Measurements from ENCODE around the gene CLDN9. TPM values are rescaled to one million over a fixed set of nuclear protein-coding genes. Genes with fewer than 3 reads are reported as not detected.

The CLDN9 gene
- total RNA-seq, 4 donors from 2014 or later, result not detected

- peaks cover 19% of the 10 kb centered on the region for H3K36me3 ChIP-seq
- peak overlapping the region; percentile 31 for H3K4me3 ChIP-seq
- DNase-seq (ENCODE audit: low spot score in 2 of 2), result no peak
- peaks cover 45% of the 10 kb centered on the region for H3K4me1 ChIP-seq
- no peak overlapping the region for H3K27ac ChIP-seq
- 31% methylated on average over 13 of the region's 59 CpGs for WGBS
- H3K9me3 ChIP-seq, result no peaks in the 10 kb centered on the region
- TF ChIP-seq POLR2AphosphoS5 (IDR thresholded peaks at IDR 0.05) (no peak), CTCF (IDR thresholded peaks at IDR 0.05) (no peak), POLR2A (IDR thresholded peaks at IDR 0.05) (no peak), EP300 (IDR thresholded peaks at IDR 0.05) (no peak)
- H3K27me3 ChIP-seq, result peaks cover 36% of the 10 kb centered on the region
Measured at GRCh38 chr16:3029491-3030221, 16.9 kb downstream of the CLDN9 start.

GRCh38 chr16:3030222-3031212 lies 17.8 kb downstream of the CLDN9 start:
- TF ChIP-seq CTCF (IDR thresholded peaks at IDR 0.05) (no peak), EP300 (IDR thresholded peaks at IDR 0.05) (no peak), POLR2A (IDR thresholded peaks at IDR 0.05) (no peak), POLR2AphosphoS5 (IDR thresholded peaks at IDR 0.05) (no peak)
- Histone ChIP-seq H3K4me1 (peaks cover 42% of the 10 kb centered on the region), H3K9me3 (no peaks in the 10 kb centered on the region), H3K4me3 (no peak overlapping the region), H3K27me3 (peaks cover 44% of the 10 kb centered on the region), H3K36me3 (peaks cover 19% of the 10 kb centered on the region), H3K27ac (no peak overlapping the region)
- 87% methylated on average over 26 of the region's 33 CpGs for WGBS
- DNase-seq (ENCODE audit: low spot score in 2 of 2), result no peak

GRCh38 chr16:3032624-3033023 lies 19.9 kb downstream of the CLDN9 start:
- no peak for DNase-seq (ENCODE audit: low spot score in 2 of 2)
- Histone ChIP-seq H3K36me3 (no peaks in the 10 kb centered on the region), H3K27ac (no peak overlapping the region), H3K27me3 (peaks cover 65% of the 10 kb centered on the region), H3K9me3 (no peaks in the 10 kb centered on the region), H3K4me1 (peaks cover 57% of the 10 kb centered on the region), H3K4me3 (no peak overlapping the region)
- TF ChIP-seq POLR2AphosphoS5 (IDR thresholded peaks at IDR 0.05), result no peak
- no peak for TF ChIP-seq EP300 (IDR thresholded peaks at IDR 0.05)
- no peak for TF ChIP-seq CTCF (IDR thresholded peaks at IDR 0.05)
- no peak for TF ChIP-seq POLR2A (IDR thresholded peaks at IDR 0.05)
- 43% methylated on average over 7 of the region's 7 CpGs for WGBS

GRCh38 chr16:3035289-3035971 lies 22.7 kb downstream of the CLDN9 start:
- Histone ChIP-seq H3K36me3 (no peaks in the 10 kb centered on the region), H3K4me1 (peaks cover 42% of the 10 kb centered on the region), H3K27ac (peak overlapping the region; percentile 77), H3K9me3 (no peaks in the 10 kb centered on the region), H3K27me3 (peaks cover 77% of the 10 kb centered on the region), H3K4me3 (peak overlapping the region; percentile 49)
- no peak for DNase-seq (ENCODE audit: low spot score in 2 of 2)
- no peak for TF ChIP-seq CTCF (IDR thresholded peaks at IDR 0.05)
- TF ChIP-seq POLR2A (IDR thresholded peaks at IDR 0.05), result no peak
- TF ChIP-seq EP300 (IDR thresholded peaks at IDR 0.05), result no peak
- no peak for TF ChIP-seq POLR2AphosphoS5 (IDR thresholded peaks at IDR 0.05)
- 55% methylated on average over 18 of the region's 19 CpGs for WGBS
